GM12878 (cell line): Measurements from ENCODE around the gene PDPN. TPM values are rescaled to one million over a fixed set of nuclear protein-coding genes. Genes with fewer than 3 reads are reported as not detected.

ENCODE experiments used
- DPF2 ChIP-seq: fragments of 450-650 bp; IDR thresholded peaks from 2 replicates; pipeline ENCODE4 v1.6.1; 2017; ENCODE audit warnings: mild to moderate bottlenecking
- SMAD1 ChIP-seq: fragments of 450-650 bp; IDR thresholded peaks from 2 replicates; pipeline ENCODE4 v1.6.1; 2018; ENCODE audit warnings: mild to moderate bottlenecking, low read depth; ENCODE audit not compliant: partially characterized antibody
- STAT1 ChIP-seq: fragments of 450-650 bp; conservative IDR thresholded peaks from 2 replicates; pipeline ENCODE4 v1.6.1; 2014; ENCODE audit warnings: antibody characterized with exemption, mild to moderate bottlenecking
- polyA plus RNA-seq, 11 experiments: library from polyadenylated mRNA; depleted of rRNA in 4 of 11; unstranded in 6 of 11; stranded (reverse) in 5 of 11; fragments of >200 nt; fragmentation: Nextera tagmentation in 4 of 11; fragmentation: Illumina TruSeq in 1 of 11; extraction: Ambion mirVana in 4 of 11; extraction: Trizol in 1 of 11; gene quantifications; 1 replicate in 1 of 11; 2 replicates in 10 of 11; pipeline versions ENCODE4 v1.2.1 to v1.2.3, GENCODE V29; 2011 to 2016; ENCODE audit warnings: inconsistent platforms in 2 of 11, missing spikeins in 2 of 11, low read depth in 1 of 11
- total RNA-seq, 4 experiments: library from RNA; depleted of rRNA in 3 of 4; stranded (reverse); fragments of >200 nt in 3 of 4; fragmentation: Illumina TruSeq in 1 of 4; extraction: Trizol in 1 of 4; gene quantifications; 2 replicates each; pipeline versions ENCODE4 v1.2.1 to v1.2.3, GENCODE V29; 2013 to 2021
- TF ChIP-seq, protein P1 (sequence below): fragments of 150-350 bp; IDR thresholded peaks from 2 replicates; pipeline ENCODE4 v1.6.1; 2014; ENCODE audit warnings: mild to moderate bottlenecking, low read depth, low read length
- TF ChIP-seq, protein P2 (sequence below): fragments of 450-650 bp; conservative IDR thresholded peaks from 2 replicates; pipeline ENCODE4 v1.6.1; 2017; ENCODE audit warnings: mild to moderate bottlenecking, moderate library complexity
- TF ChIP-seq, protein P3 (sequence below): fragments of 450-650 bp; IDR thresholded peaks from 2 replicates; pipeline ENCODE4 v1.6.1; 2017; ENCODE audit warnings: mild to moderate bottlenecking, low read depth, inconsistent platforms; ENCODE audit not compliant: poor library complexity, severe bottlenecking

The PDPN gene
- total and polyA plus RNA-seq, 10 of the 15 experiments (the other 5 are each of a cell fraction or from before 2014, with no cell fraction given) = 0.21 TPM; not detected in 9

DNA sequence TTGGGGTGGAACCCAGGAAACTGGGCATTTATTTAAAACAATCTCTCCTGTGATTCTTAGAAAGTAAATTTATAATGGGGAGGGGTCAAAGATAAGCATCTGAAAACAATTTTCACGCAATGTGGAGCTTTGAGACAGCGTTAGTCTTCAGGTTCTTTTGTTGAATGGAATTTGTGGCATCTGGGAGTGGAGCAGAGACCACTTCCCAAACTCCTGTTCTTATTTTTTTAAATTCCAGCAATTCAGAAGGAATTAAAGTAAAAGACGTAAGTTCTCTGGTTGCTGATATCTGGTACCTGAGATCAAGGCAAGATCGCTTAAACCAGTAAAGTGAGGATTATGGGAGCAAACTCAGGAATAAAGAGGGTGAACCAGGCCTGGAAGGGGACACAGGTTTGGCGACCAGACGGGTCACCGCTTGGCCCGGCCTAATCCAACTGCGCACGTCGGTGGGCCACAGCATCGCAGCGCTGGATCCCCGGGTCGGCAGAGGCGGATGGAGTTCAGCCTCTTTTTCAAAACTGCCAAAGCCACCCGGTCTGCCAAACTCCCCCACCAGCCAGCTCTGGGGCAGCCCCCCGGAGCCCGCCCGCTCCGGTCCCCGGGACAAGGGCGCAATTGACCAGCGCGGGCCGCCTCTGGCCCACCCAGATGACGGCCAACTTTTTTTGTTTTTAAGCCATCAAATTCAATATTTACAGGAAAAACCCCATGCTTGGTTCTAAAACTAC lies 754 bp upstream of the PDPN start (continued):
- no peak for TF ChIP-seq STAT1
- no peak for TF ChIP-seq SMAD1
- no peak for TF ChIP-seq DPF2
- TF ChIP-seq, protein P1, sequence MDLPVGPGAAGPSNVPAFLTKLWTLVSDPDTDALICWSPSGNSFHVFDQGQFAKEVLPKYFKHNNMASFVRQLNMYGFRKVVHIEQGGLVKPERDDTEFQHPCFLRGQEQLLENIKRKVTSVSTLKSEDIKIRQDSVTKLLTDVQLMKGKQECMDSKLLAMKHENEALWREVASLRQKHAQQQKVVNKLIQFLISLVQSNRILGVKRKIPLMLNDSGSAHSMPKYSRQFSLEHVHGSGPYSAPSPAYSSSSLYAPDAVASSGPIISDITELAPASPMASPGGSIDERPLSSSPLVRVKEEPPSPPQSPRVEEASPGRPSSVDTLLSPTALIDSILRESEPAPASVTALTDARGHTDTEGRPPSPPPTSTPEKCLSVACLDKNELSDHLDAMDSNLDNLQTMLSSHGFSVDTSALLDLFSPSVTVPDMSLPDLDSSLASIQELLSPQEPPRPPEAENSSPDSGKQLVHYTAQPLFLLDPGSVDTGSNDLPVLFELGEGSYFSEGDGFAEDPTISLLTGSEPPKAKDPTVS = no peak
- TF ChIP-seq, protein P2, sequence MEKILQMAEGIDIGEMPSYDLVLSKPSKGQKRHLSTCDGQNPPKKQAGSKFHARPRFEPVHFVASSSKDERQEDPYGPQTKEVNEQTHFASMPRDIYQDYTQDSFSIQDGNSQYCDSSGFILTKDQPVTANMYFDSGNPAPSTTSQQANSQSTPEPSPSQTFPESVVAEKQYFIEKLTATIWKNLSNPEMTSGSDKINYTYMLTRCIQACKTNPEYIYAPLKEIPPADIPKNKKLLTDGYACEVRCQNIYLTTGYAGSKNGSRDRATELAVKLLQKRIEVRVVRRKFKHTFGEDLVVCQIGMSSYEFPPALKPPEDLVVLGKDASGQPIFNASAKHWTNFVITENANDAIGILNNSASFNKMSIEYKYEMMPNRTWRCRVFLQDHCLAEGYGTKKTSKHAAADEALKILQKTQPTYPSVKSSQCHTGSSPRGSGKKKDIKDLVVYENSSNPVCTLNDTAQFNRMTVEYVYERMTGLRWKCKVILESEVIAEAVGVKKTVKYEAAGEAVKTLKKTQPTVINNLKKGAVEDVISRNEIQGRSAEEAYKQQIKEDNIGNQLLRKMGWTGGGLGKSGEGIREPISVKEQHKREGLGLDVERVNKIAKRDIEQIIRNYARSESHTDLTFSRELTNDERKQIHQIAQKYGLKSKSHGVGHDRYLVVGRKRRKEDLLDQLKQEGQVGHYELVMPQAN = no peak
- TF ChIP-seq, protein P3, sequence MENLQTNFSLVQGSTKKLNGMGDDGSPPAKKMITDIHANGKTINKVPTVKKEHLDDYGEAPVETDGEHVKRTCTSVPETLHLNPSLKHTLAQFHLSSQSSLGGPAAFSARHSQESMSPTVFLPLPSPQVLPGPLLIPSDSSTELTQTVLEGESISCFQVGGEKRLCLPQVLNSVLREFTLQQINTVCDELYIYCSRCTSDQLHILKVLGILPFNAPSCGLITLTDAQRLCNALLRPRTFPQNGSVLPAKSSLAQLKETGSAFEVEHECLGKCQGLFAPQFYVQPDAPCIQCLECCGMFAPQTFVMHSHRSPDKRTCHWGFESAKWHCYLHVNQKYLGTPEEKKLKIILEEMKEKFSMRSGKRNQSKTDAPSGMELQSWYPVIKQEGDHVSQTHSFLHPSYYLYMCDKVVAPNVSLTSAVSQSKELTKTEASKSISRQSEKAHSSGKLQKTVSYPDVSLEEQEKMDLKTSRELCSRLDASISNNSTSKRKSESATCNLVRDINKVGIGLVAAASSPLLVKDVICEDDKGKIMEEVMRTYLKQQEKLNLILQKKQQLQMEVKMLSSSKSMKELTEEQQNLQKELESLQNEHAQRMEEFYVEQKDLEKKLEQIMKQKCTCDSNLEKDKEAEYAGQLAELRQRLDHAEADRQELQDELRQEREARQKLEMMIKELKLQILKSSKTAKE = no peak
